Transverse colon (tissue), 4 donors: ENCODE data around the gene MSMO1. TPM values are rescaled to one million over a fixed set of nuclear protein-coding genes. Genes with fewer than 3 reads are reported as not detected.

Experiments used
- DNase-seq: peaks from one replicate; pipeline ENCODE4 v3.0.0-alpha.2; 2019
- H3K27ac ChIP-seq, 4 donors: fragments of 200-600 bp; sonication (generic); 2 replicates each; pipeline ENCODE4 v1.5.1; 2016 to 2018; ENCODE audit warnings: inconsistent platforms in 4 of 4
- H3K27me3 ChIP-seq: fragments of 200-600 bp; sonication (generic); 2 replicates; pipeline ENCODE4 v1.5.1; 2017; ENCODE audit warnings: inconsistent platforms
- H3K36me3 ChIP-seq, 4 donors: fragments of 200-600 bp; sonication (generic); 2 replicates each; pipeline ENCODE4 v1.5.1; 2017 to 2019; ENCODE audit warnings: inconsistent platforms in 4 of 4
- H3K4me1 ChIP-seq, 4 donors: fragments of 200-600 bp; sonication (generic); 2 replicates each; pipeline ENCODE4 v1.5.1; 2017 to 2020; ENCODE audit warnings: inconsistent platforms in 4 of 4
- H3K4me3 ChIP-seq, 4 donors: fragments of 200-600 bp; sonication (generic); 1 replicate in 1 of 4; 2 replicates in 3 of 4; pipeline versions ENCODE4 v1.5.1 to v1.6.1; 2017 to 2019; ENCODE audit warnings: inconsistent platforms in 4 of 4
- H3K9me3 ChIP-seq, 2 donors: fragments of 200-600 bp; sonication (generic); 2 replicates each; pipeline ENCODE4 v1.5.1; 2017 to 2019; ENCODE audit warnings: inconsistent platforms in 2 of 2
- EP300 ChIP-seq: sonication (generic); formaldehyde crosslinking; IDR thresholded peaks from one replicate; pipeline ENCODE4 v1.6.1; 2017; ENCODE audit warnings: antibody characterized with exemption, low read depth
- POLR2A ChIP-seq: fragments of 450-650 bp; IDR thresholded peaks from one replicate; pipeline ENCODE4 v1.6.1; 2016; ENCODE audit warnings: antibody characterized with exemption, mild to moderate bottlenecking, moderate library complexity
- POLR2AphosphoS5 ChIP-seq, 3 donors: sonication (generic); formaldehyde crosslinking; IDR thresholded peaks; one replicate each; pipeline ENCODE4 v1.6.1; 2016; ENCODE audit warnings: antibody characterized with exemption in 3 of 3
- WGBS, 2 donors: methylation state at CpG; one replicate each; pipeline ENCODE4 v1.1.5; 2018; ENCODE audit warnings: low coverage in 1 of 2; 5-methylcytosine and 5-hydroxymethylcytosine counted together
- in situ Hi-C, 4 donors: fragments of 200-750 bp; cut with MboI; loops; one replicate each; pipeline versions ENCODE4 v1.15.0 to v1.15.1; 2017; ENCODE audit warnings: low sequenced_read_pairs in 3 of 4, low pct_ligation_motif_present in 1 of 4, low pct_unique_long_range_greater_than_20kb in 1 of 4
- intact Hi-C: fragments of 100-400 bp; cut with DNase I; formaldehyde crosslinking; loops from one replicate; pipeline ENCODE4 v1.15.1; 2023; ENCODE audit warnings: low total_unique reads
- total RNA-seq, 4 donors: library from RNA; depleted of rRNA; stranded (reverse); fragments of >200 nt; gene quantifications; one replicate each; pipeline ENCODE4 v1.1.0, GENCODE V29; 2016
- TF ChIP-seq, protein P1 (sequence below), 5 experiments: fragments of 200-600 bp in 3 of 5; fragments of 450-650 bp in 2 of 5; sonication (generic) in 3 of 5; IDR thresholded peaks; 1 replicate in 2 of 5; 2 replicates in 3 of 5; pipeline ENCODE4 v1.5.1; 2016 to 2017; ENCODE audit warnings: antibody characterized with exemption in 5 of 5, inconsistent platforms in 3 of 5, mild to moderate bottlenecking in 2 of 5, moderate library complexity in 1 of 5

The MSMO1 gene
- total RNA-seq, 4 donors from 2014 or later = 30.3 to 58.0 (median 36.5) TPM

DNA sequence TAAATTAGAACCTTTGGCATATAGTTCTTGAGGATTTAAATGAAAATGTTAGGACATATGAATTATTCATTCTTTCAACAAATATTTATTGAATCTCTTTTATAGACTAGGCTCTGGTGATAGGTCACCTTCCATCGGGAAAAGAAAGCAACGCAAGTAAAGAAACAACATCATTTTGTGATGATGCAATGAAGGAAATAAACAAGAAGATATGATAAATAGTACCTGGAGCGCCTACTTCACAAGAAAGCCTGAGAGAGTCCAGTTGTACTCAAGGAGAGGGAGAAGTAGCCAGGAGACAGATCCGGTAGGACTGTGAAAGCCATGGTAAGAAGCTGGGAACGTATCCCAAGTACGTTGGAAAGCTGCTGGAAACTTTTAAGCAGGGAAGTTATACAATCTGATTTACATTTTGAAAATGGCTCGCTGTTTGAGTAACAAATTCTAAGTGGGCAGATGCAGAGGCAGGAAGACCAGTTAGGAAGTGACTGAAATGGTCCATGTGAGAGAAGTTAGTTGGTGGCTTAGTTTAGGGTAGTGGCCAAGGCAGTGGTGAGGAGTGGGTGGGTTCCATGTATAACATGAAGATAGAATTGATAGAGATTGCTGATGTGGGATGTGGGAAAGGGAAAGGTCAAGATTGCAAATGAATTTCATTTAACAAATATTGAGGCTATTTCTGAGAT, 33.7 kb downstream of the MSMO1 start:
- no peak for DNase-seq
- intact Hi-C loops = no loop called here
- Histone ChIP-seq H3K4me1 (peaks cover 5 to 14% (median 12%) of the 10 kb centered on the region in 4 donors), H3K36me3 (no peaks in the 10 kb centered on the region), H3K27me3 (no peaks in the 10 kb centered on the region), H3K9me3 (no peaks in the 10 kb centered on the region), H3K4me3 (no peak overlapping the region), H3K27ac (no peak overlapping the region)
- in situ Hi-C loops = loop anchor here in 1 of 4 donors (25.0 kb wide), 1 partner anchor 101 kb away; no protein-coding TSS in a partner anchor
- no peak for TF ChIP-seq EP300
- no peak for TF ChIP-seq POLR2A
- TF ChIP-seq POLR2AphosphoS5 (IDR thresholded peaks at IDR 0.05) = no peak
- TF ChIP-seq, protein P1, sequence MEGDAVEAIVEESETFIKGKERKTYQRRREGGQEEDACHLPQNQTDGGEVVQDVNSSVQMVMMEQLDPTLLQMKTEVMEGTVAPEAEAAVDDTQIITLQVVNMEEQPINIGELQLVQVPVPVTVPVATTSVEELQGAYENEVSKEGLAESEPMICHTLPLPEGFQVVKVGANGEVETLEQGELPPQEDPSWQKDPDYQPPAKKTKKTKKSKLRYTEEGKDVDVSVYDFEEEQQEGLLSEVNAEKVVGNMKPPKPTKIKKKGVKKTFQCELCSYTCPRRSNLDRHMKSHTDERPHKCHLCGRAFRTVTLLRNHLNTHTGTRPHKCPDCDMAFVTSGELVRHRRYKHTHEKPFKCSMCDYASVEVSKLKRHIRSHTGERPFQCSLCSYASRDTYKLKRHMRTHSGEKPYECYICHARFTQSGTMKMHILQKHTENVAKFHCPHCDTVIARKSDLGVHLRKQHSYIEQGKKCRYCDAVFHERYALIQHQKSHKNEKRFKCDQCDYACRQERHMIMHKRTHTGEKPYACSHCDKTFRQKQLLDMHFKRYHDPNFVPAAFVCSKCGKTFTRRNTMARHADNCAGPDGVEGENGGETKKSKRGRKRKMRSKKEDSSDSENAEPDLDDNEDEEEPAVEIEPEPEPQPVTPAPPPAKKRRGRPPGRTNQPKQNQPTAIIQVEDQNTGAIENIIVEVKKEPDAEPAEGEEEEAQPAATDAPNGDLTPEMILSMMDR (IDR thresholded peaks at IDR 0.05) = no peak
- WGBS, 2 donors = 78 to 89% methylated on average over 7 of the region's 7 CpGs

- DNase-seq = no peak
Measured at GRCh38 chr4:165361810-165362209, 34.3 kb downstream of the MSMO1 start.

GRCh38 chr4:165364452-165365080, 37.1 kb downstream of the MSMO1 start:
- Histone ChIP-seq H3K27me3 (no peaks in the 10 kb centered on the region), H3K36me3 (no peaks in the 10 kb centered on the region), H3K9me3 (no peaks in the 10 kb centered on the region), H3K4me3 (no peak overlapping the region), H3K4me1 (peaks cover 5 to 14% (median 12%) of the 10 kb centered on the region in 4 donors), H3K27ac (peak overlapping the region; percentile 70 to 73 (median 72))
- DNase-seq = peak; percentile 59
- TF ChIP-seq POLR2AphosphoS5 (IDR thresholded peaks at IDR 0.05) (peak in 1 of 3 donors; percentile 52), EP300 (no peak), POLR2A (no peak)
- TF ChIP-seq, protein P1 (IDR thresholded peaks at IDR 0.05) = no peak
- in situ Hi-C loops (loop anchor here in 1 of 4 donors (25.0 kb wide), 1 partner anchor 98 kb away; no protein-coding TSS in a partner anchor), intact Hi-C loops (no loop called here)
- WGBS, 2 donors = 23 to 25% methylated on average over 2 of the region's 2 CpGs

More at GRCh38 chr4:165361810-165362209, 34.3 kb downstream of the MSMO1 start:
- Histone ChIP-seq H3K4me3 (no peak overlapping the region), H3K9me3 (no peaks in the 10 kb centered on the region), H3K4me1 (peaks cover 5 to 14% (median 12%) of the 10 kb centered on the region in 4 donors), H3K36me3 (no peaks in the 10 kb centered on the region), H3K27ac (no peak overlapping the region), H3K27me3 (no peaks in the 10 kb centered on the region)
- in situ Hi-C loops = loop anchor here in 1 of 4 donors (25.0 kb wide), 1 partner anchor 100 kb away; no protein-coding TSS in a partner anchor
- TF ChIP-seq EP300 = no peak
- no peak for TF ChIP-seq POLR2AphosphoS5 (IDR thresholded peaks at IDR 0.05)
- TF ChIP-seq, protein P1 (IDR thresholded peaks at IDR 0.05) = no peak
- TF ChIP-seq POLR2A = no peak
- WGBS, 2 donors = 80 to 90% methylated on average over 2 of the region's 2 CpGs
- intact Hi-C loops = no loop called here

DNA sequence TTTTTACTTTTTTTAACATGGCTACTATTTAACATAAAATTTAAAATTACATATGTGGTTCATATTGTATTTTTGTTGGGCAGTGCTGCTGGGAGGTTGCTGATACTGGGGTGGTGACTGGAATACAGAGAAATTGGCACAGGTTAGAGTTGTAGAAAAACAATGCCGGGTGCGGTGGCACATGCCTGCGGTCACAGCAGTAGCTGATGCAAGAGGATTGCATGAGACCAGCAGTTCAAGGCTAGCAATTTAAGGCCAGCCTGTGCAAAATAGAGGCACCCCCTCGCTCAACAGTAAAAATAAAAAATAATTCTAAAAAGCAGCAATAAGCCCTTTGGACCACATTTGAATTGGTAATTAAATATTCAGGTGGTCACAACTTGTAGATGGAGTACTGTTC, 39.6 kb downstream of the MSMO1 start:
- TF ChIP-seq POLR2A = no peak
- no peak for TF ChIP-seq EP300
- TF ChIP-seq, protein P1 (IDR thresholded peaks at IDR 0.05) = no peak
- no peak for TF ChIP-seq POLR2AphosphoS5 (IDR thresholded peaks at IDR 0.05)
- intact Hi-C loops (no loop called here), in situ Hi-C loops (loop anchor here in 1 of 4 donors (25.0 kb wide), 1 partner anchor 95 kb away; no protein-coding TSS in a partner anchor)
- Histone ChIP-seq H3K27ac (no peak overlapping the region), H3K9me3 (no peaks in the 10 kb centered on the region), H3K27me3 (no peaks in the 10 kb centered on the region), H3K4me3 (no peak overlapping the region), H3K4me1 (peaks cover 5 to 14% (median 12%) of the 10 kb centered on the region in 4 donors), H3K36me3 (no peaks in the 10 kb centered on the region)
- DNase-seq = no peak
- WGBS, 2 donors = 85 to 89% methylated on average over 4 of the region's 4 CpGs
